ENCODE measurements around the gene TTC28.

- TF ChIP-seq CTCF (IDR thresholded peaks at IDR 0.05) (no peak), POLR2AphosphoS5 (IDR thresholded peaks at IDR 0.05) (no peak), POLR2A (IDR thresholded peaks at IDR 0.05) (no peak)
These were observed 687.9 kb downstream of the TTC28 start for GRCh38 chr22:27991586-27992293.
